ENCODE results near the gene HOXD3.

HOXD3 gene

DNA sequence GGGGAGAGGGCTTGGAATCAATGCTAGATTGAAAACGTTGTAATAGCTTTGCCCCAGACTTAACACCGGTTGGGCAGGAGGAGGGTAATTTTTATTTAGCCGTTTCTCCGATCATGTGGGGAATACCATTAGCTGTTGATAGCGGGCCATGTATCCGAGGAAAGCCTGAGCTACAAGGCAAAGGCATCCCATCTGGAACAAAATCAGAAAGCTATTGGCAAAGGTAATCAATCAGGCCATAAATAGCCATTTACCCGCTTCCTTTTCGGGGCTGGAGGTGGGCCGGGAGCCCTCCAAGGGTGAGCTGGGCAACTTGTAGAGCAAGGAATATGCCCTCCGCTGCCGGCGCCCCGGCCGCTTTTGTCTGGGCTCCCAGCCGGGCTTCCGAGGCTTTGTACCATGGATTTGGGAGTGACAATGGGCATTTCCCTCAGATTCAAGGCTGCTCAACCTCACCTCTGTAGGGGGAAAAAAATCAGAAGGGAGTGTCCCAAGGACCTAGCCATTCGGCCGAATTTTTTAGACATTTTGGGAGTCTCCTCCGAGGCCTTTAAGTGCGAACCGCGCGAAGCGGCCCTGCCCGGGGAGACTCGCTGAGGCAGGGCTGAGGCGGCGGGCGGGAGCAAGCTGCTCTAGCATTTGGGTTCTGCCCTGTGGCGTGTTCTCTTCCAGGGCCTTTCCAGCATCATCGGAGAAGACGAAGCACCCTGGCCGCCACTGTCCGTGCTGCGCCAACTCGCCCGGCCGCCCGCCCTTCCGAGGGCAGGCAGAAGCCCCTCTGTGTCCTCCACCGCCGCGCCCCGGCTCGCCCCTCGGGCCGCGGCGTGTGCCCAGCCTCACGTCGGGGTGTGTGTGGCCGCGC lies 35.7 kb upstream of the HOXD3 start:
- peak; percentile 42 for DNase-seq (ENCODE audit: low read depth, low spot score)

- DNase-seq (ENCODE audit: low read depth, low spot score) = peak; percentile 61
Observed at GRCh38 chr2:176122052-176122682, 34.9 kb upstream of the HOXD3 start.

DNA sequence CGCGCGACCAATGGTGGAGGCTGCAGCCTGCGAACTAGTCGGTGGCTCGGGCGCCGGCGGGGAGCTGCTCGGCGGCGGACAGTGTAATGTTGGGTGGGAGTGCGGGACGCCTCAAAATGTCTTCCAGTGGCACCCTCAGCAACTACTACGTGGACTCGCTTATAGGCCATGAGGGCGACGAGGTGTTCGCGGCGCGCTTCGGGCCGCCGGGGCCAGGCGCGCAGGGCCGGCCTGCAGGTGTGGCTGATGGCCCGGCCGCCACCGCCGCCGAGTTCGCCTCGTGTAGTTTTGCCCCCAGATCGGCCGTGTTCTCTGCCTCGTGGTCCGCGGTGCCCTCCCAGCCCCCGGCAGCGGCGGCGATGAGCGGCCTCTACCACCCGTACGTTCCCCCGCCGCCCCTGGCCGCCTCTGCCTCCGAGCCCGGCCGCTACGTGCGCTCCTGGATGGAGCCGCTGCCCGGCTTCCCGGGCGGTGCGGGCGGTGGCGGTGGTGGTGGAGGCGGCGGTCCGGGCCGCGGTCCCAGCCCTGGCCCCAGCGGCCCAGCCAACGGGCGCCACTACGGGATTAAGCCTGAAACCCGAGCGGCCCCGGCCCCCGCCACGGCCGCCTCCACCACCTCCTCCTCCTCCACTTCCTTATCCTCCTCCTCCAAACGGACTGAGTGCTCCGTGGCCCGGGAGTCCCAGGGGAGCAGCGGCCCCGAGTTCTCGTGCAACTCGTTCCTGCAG lies 34.3 kb upstream of the HOXD3 start, which contains the start of gene HOXD9:
Gene HOXD9 (plus strand): TSS at position 37 of the 728 bp plus-strand sequence. CDS start 50 bp downstream, at position 87.
- DNase-seq (ENCODE audit: low read depth, low spot score) = peak; percentile 72

GRCh38 chr2:176123411-176124109 lies 33.5 kb upstream of the HOXD3 start:
- DNase-seq (ENCODE audit: low read depth, low spot score) = peak; percentile 13

DNA sequence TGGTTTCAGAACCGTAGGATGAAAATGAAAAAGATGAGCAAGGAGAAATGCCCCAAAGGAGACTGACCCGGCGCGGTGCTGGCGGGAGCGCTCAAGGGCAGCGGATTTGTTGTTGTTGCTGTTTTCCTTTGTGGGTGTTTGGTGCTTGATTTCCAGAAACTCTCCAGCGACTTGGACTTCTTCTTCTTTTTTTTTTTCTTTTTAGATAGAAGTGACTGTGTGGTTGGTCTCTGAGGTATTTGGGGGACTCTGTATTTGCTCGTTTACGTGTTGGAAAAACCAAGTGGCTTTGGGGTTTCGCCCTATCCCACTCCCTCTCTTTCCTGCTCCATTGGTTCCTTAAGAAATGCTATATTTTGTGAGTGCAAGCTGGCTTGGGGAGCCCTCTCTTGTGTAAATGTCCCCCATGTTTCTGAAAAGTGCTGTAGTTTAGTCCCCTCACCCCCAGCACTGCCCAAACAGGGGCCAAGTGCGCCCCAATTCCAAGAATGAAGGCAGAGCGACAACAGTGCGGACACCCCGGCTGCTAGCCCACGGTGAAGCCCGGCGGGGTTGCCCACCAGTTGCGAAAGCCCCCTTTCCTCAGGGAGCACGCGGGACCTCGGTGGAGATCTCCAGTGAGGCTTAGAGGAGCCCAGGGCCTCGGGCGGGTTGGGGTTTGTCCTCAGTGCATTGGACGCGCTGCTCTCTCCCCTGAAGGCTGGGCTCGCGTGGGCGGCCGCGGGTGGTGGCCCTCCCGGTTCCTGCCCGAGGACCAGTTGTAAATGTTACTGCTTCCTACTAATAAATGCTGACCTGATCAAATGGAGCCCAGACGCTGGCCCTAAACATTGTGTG lies 32.8 kb upstream of the HOXD3 start:
- peak; percentile 5 for DNase-seq (ENCODE audit: low read depth, low spot score)

- no peak for DNase-seq (ENCODE audit: low read depth, low spot score)
Observed at GRCh38 chr2:176124947-176125771, 31.9 kb upstream of the HOXD3 start.

DNA sequence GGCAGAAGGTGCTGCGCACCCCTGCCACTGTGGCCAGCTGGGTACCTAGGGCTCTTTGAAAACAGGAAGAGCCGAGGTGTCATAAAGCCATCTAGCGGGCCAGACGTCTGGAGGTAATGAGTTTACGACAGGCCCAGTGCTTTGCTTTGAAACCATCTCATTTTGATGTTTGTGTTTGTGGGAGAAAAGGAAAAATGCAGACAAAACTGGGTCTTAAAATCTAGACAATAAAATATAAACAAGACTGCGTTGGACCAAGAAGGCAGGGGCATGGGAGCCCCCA lies 31.4 kb upstream of the HOXD3 start:
- DNase-seq (ENCODE audit: low read depth, low spot score) = peak; percentile 17

DNA sequence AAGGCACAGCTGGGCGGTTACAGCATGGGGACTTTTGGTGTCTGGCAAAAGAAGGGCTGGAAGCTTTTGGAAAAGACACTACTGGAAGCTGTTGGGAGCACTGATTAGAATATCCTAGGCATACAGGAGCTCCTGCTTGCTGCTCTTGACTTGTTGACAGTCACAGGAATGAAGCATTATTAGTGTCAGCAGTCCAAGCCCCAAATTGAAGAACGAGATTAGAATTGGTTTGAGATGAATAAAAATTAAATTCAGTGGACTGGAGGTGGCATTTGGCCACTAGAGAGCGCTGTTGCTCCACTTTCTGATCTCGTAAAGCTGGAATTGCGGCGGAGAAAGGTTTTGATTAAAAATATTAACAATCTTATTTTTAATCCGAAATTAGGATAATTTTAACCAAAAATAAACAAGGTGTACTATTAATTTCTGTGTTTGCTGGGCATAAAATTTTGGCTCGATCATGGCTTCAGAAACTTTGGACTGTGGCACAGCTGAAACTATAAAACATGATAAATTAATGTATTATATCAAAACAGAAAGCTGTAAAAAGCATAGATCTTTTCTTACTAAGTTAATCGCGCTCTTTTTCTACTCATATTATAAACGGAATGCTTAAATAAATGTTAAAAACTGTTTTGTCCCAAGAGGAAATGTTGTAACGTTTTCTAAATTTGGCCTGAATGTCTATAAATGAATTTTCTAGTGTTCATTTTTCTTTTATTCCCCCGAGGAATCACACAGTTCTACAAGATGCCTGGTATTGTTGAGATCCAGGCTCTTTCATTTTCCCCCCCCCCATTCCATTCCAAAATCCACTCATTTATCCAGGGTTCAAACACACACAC lies 30.0 kb upstream of the HOXD3 start:
- peak; percentile 53 for DNase-seq (ENCODE audit: low read depth, low spot score)

DNA sequence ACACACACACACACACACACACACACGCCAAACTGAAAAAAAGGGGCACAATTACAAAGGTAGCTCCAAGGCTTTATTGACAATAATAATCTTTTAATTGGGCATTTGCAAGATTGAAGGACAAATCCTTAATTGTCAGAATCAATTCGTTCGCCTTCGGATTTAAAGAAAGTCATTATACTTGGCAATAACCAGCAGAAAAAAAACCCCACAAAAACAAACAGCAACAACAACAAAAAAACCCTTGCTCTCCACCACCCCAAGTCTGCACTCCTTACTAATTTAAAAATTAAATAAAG lies 29.4 kb upstream of the HOXD3 start:
- DNase-seq (ENCODE audit: low read depth, low spot score) = no peak

DNA sequence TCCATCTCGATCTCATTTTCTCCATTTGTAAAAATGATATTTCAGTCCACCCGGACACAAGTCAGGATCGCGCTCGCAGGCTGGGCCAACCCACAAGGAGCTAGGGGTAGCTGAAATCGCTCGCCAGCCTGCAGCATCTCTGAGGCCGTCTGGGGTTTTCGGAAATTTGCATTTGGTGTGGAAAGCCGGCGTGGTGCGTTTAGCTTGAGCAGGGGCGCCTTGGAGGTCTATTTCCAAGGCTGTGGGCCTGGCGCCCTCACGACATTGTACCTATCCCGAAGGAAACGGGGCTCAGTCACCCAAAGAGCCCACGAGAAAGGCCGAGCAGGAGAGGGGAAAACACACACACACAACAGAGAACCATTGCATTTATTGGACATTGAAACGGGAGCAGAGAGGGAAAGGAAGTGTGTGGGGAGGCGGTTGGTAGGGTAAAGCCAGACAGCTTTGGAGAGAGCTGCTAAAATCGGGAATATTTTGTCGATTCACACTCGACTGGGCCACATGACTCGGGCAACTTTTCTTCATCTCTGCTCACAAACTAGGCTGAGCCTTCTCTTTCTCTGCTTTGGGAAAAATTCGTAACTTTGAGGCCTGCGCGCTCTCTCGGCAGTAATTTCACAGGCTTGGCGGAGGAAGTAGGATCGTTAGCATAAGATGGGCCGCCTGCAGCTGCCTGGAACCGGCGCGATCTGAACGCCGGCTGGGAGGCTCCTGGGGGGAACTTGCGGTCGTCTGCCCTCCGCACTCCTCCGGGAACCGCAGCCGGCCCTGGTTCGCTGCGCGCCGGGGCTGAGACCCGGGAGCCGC lies 28.7 kb upstream of the HOXD3 start:
- peak; percentile 81 for DNase-seq (ENCODE audit: low read depth, low spot score)

DNA sequence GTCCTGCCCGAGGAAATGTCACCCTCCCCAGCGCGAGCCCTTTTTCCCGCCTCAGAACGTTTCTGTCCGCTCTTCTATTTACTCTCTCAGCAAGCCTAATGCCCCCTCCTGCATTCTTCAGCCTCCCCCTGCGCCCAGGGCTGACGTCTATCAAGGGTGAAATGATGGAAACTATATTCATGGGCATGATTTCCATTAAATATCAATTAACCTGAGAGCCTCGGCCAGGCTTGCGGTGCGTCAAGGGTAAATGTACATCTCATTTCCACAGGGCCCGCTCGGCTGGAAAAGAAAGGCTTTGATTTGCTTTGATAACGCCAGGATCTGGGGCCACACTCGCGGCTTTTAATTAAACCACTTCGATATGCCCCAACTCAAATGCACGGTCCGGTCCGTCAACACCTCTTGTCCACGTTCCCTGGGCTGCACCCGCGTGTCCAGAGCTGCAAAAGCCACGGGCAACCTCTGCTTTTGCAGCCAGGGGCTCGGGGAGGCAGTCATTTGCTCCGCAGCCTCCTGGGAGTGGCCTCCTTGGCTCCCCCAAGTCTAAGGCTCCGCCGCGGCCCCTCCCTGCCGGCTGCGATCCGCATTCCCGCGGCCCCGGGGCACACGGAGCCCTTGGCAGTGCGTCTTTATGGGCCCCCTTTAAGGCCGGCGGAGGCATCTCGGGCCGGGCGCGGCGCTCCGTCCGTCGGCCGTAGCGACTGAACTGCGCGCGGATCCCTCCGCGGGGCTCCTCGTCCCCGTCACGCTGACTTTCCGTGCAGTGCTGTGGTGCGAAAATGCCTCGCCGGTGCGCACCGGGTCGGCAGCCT lies 27.9 kb upstream of the HOXD3 start, which contains the start of gene HOXD8:
Gene HOXD8 (plus strand): TSS at position 724 of the 815 bp plus-strand sequence. CDS start 662 bp downstream, outside the sequence.
- peak; percentile 65 for DNase-seq (ENCODE audit: low read depth, low spot score)

DNA sequence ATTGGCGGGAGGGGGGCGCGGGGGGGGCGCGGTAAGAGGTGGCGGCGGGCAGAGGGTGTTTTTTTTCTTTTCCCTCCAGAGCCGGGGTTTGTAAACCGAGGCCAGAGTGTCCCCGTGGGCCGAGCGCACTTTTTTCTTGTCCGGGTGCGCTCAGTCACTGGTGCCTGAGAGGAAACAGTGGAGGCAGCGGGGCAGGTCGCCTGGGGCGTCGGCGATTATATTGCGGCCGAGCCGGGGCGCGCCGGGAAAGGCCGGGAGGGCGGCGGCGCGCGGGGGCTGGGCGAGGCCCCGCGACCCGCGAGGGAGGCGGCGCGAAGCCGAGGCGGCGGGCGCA lies 27.3 kb upstream of the HOXD3 start:
- no peak for DNase-seq (ENCODE audit: low read depth, low spot score)

DNA sequence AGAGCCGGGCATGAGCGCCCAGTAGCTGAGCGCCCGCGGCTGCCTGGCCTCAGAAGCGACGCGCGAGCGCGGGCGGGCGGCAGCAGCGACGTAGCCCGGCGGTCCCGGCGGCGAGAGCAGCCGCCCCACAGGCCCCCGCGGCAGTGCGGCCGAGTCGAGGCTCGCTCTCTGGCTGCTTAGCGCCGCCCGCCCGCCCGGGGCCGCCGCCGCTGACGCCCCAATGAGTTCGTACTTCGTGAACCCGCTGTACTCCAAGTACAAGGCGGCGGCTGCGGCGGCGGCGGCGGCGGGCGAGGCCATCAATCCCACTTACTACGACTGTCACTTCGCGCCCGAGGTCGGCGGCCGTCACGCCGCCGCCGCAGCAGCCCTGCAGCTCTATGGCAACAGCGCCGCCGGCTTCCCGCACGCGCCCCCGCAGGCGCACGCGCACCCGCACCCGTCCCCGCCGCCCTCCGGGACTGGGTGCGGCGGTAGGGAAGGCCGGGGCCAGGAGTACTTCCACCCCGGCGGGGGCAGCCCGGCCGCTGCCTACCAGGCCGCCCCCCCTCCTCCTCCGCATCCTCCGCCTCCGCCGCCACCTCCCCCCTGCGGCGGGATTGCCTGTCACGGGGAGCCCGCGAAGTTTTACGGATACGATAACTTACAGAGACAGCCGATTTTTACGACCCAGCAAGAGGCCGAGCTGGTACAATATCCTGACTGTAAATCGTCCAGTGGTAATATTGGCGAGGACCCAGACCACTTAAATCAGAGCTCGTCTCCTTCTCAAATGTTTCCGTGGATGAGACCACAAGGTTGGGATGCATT lies 26.8 kb upstream of the HOXD3 start:
- DNase-seq (ENCODE audit: low read depth, low spot score) = no peak

- DNase-seq (ENCODE audit: low read depth, low spot score) = no peak
Observed at GRCh38 chr2:176130957-176131847, 25.9 kb upstream of the HOXD3 start.

DNA sequence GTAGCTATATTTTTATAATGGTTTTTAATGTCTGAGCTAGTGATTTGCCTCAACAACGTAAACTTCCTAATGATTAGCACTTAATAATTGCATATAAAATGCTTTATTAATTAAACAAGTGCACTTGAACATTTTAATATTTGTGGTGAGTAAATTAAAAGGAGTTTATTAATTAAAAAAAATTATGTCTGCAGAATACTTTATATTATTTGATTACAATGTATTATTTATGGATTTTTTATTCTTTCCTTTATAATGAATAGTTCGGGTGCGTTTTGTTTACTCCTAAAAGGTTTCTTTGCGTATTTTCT lies 25.3 kb upstream of the HOXD3 start:
- DNase-seq (ENCODE audit: low read depth, low spot score) = no peak
